Measurements from ENCODE around the gene ARHGAP15.

ARHGAP15 gene

GRCh38 chr2:143740431-143740830 is 611.2 kb downstream of the ARHGAP15 start:
- DNase-seq: no peak

GRCh38 chr2:143741205-143741604 is 612.0 kb downstream of the ARHGAP15 start:
- no peak for DNase-seq

- DNase-seq: no peak
Observed at GRCh38 chr2:143742581-143742980, 613.4 kb downstream of the ARHGAP15 start.

GRCh38 chr2:143744114-143744513 is 614.9 kb downstream of the ARHGAP15 start:
- DNase-seq: no peak

- DNase-seq: no peak
Observed at GRCh38 chr2:143745060-143745459, 615.8 kb downstream of the ARHGAP15 start.

- DNase-seq: no peak
Observed at GRCh38 chr2:143754742-143755141, 625.5 kb downstream of the ARHGAP15 start.

GRCh38 chr2:143758629-143759330 is 629.6 kb downstream of the ARHGAP15 start:
- DNase-seq: no peak

- DNase-seq: no peak
Observed at GRCh38 chr2:143759455-143759854, 630.2 kb downstream of the ARHGAP15 start.

GRCh38 chr2:143762176-143762928 is 633.1 kb downstream of the ARHGAP15 start:
- DNase-seq: no peak

GRCh38 chr2:143764261-143764660 is 635.0 kb downstream of the ARHGAP15 start:
- DNase-seq: no peak

- no peak for DNase-seq
Observed at GRCh38 chr2:143764706-143765105, 635.5 kb downstream of the ARHGAP15 start.

- DNase-seq: no peak
Observed at GRCh38 chr2:143768991-143769390, 639.8 kb downstream of the ARHGAP15 start.

- DNase-seq: no peak
Observed at GRCh38 chr2:143771939-143772338, 642.7 kb downstream of the ARHGAP15 start.

GRCh38 chr2:143776526-143777297 is 647.5 kb downstream of the ARHGAP15 start:
- DNase-seq: no peak

GRCh38 chr2:143779021-143779420 is 649.8 kb downstream of the ARHGAP15 start:
- no peak for DNase-seq

GRCh38 chr2:143786026-143786765 is 657.0 kb downstream of the ARHGAP15 start:
- DNase-seq: no peak

GRCh38 chr2:143787674-143788073 is 658.5 kb downstream of the ARHGAP15 start:
- DNase-seq: no peak

GRCh38 chr2:143792602-143793001 is 663.4 kb downstream of the ARHGAP15 start:
- DNase-seq: no peak

GRCh38 chr2:143793381-143793780 is 664.2 kb downstream of the ARHGAP15 start:
- no peak for DNase-seq

GRCh38 chr2:143796051-143796450 is 666.8 kb downstream of the ARHGAP15 start:
- DNase-seq: peak in 1 of 2 experiments; percentile 13

GRCh38 chr2:143801561-143801960 is 672.3 kb downstream of the ARHGAP15 start:
- no peak for DNase-seq

- DNase-seq: no peak
Observed at GRCh38 chr2:143802242-143802641, 673.0 kb downstream of the ARHGAP15 start.
